Measurements from ENCODE around the gene KRTAP5-6.

The KRTAP5-6 gene

GRCh38 chr11:1696608-1697570 lies at the start of gene KRTAP5-6:
Gene KRTAP5-6, plus strand, starts transcription at chr11:1697195. Its CDS starts 51 bp downstream, at chr11:1697246.
- no peak within 1 kb of the TSS for H3K4me3 ChIP-seq (ENCODE audit: low read depth, low read length)
- H3K4me1 ChIP-seq (ENCODE audit: control insufficient read depth, insufficient read depth, low read length), result peaks cover 2% of the 10 kb centered on the region
- H3K9ac ChIP-seq (ENCODE audit: low read depth, low read length), result no peak within 1 kb of the TSS
- H3K36me3 ChIP-seq (ENCODE audit: control insufficient read depth, insufficient read depth, low read length), result no peaks in the 10 kb centered on the region
- H3K27me3 ChIP-seq (ENCODE audit: control insufficient read depth, insufficient read depth, low read length), result peaks cover 3% of the 10 kb centered on the region
- no peaks in the 10 kb centered on the region for H3K9me3 ChIP-seq (ENCODE audit: control insufficient read depth, insufficient read depth, low read length)

- Histone ChIP-seq H3K4me1 (ENCODE audit: control insufficient read depth, insufficient read depth, low read length) (no peaks in the 10 kb centered on the region), H3K9me3 (ENCODE audit: control insufficient read depth, insufficient read depth, low read length) (no peaks in the 10 kb centered on the region), H3K9ac (ENCODE audit: low read depth, low read length) (no peak overlapping the region), H3K4me3 (ENCODE audit: low read depth, low read length) (no peak overlapping the region), H3K27me3 (ENCODE audit: control insufficient read depth, insufficient read depth, low read length) (no peaks in the 10 kb centered on the region), H3K36me3 (ENCODE audit: control insufficient read depth, insufficient read depth, low read length) (no peaks in the 10 kb centered on the region)
These were observed 48.9 kb upstream of the KRTAP5-6 start for GRCh38 chr11:1647901-1648652.

- no peak overlapping the region for H3K9ac ChIP-seq (ENCODE audit: low read depth, low read length)
These were observed 48.2 kb upstream of the KRTAP5-6 start for GRCh38 chr11:1648653-1649420.

GRCh38 chr11:1650034-1650917 lies 46.7 kb upstream of the KRTAP5-6 start:
- Histone ChIP-seq H3K27me3 (ENCODE audit: control insufficient read depth, insufficient read depth, low read length) (peaks cover 3% of the 10 kb centered on the region), H3K36me3 (ENCODE audit: control insufficient read depth, insufficient read depth, low read length) (no peaks in the 10 kb centered on the region), H3K9me3 (ENCODE audit: control insufficient read depth, insufficient read depth, low read length) (no peaks in the 10 kb centered on the region), H3K9ac (ENCODE audit: low read depth, low read length) (no peak overlapping the region), H3K4me3 (ENCODE audit: low read depth, low read length) (no peak overlapping the region), H3K4me1 (ENCODE audit: control insufficient read depth, insufficient read depth, low read length) (no peaks in the 10 kb centered on the region)

More at GRCh38 chr11:1648653-1649420, 48.2 kb upstream of the KRTAP5-6 start:
- Histone ChIP-seq H3K9me3 (ENCODE audit: control insufficient read depth, insufficient read depth, low read length) (no peaks in the 10 kb centered on the region), H3K4me3 (ENCODE audit: low read depth, low read length) (no peak overlapping the region), H3K27me3 (ENCODE audit: control insufficient read depth, insufficient read depth, low read length) (peaks cover 2% of the 10 kb centered on the region), H3K4me1 (ENCODE audit: control insufficient read depth, insufficient read depth, low read length) (no peaks in the 10 kb centered on the region), H3K36me3 (ENCODE audit: control insufficient read depth, insufficient read depth, low read length) (no peaks in the 10 kb centered on the region)

GRCh38 chr11:1650918-1651262 lies 46.1 kb upstream of the KRTAP5-6 start:
- H3K9ac ChIP-seq (ENCODE audit: low read depth, low read length), result no peak overlapping the region
- H3K4me3 ChIP-seq (ENCODE audit: low read depth, low read length), result no peak overlapping the region
- no peaks in the 10 kb centered on the region for H3K9me3 ChIP-seq (ENCODE audit: control insufficient read depth, insufficient read depth, low read length)
- peaks cover 3% of the 10 kb centered on the region for H3K27me3 ChIP-seq (ENCODE audit: control insufficient read depth, insufficient read depth, low read length)
- H3K4me1 ChIP-seq (ENCODE audit: control insufficient read depth, insufficient read depth, low read length), result no peaks in the 10 kb centered on the region
- H3K36me3 ChIP-seq (ENCODE audit: control insufficient read depth, insufficient read depth, low read length), result no peaks in the 10 kb centered on the region

- Histone ChIP-seq H3K9me3 (ENCODE audit: control insufficient read depth, insufficient read depth, low read length) (no peaks in the 10 kb centered on the region), H3K4me3 (ENCODE audit: low read depth, low read length) (no peak overlapping the region), H3K9ac (ENCODE audit: low read depth, low read length) (no peak overlapping the region), H3K27me3 (ENCODE audit: control insufficient read depth, insufficient read depth, low read length) (peaks cover 3% of the 10 kb centered on the region), H3K4me1 (ENCODE audit: control insufficient read depth, insufficient read depth, low read length) (no peaks in the 10 kb centered on the region), H3K36me3 (ENCODE audit: control insufficient read depth, insufficient read depth, low read length) (no peaks in the 10 kb centered on the region)
These were observed 45.5 kb upstream of the KRTAP5-6 start for GRCh38 chr11:1651411-1651980.

- Histone ChIP-seq H3K4me3 (ENCODE audit: low read depth, low read length) (no peak overlapping the region), H3K9ac (ENCODE audit: low read depth, low read length) (no peak overlapping the region), H3K4me1 (ENCODE audit: control insufficient read depth, insufficient read depth, low read length) (no peaks in the 10 kb centered on the region), H3K36me3 (ENCODE audit: control insufficient read depth, insufficient read depth, low read length) (no peaks in the 10 kb centered on the region), H3K27me3 (ENCODE audit: control insufficient read depth, insufficient read depth, low read length) (peaks cover 3% of the 10 kb centered on the region), H3K9me3 (ENCODE audit: control insufficient read depth, insufficient read depth, low read length) (no peaks in the 10 kb centered on the region)
These were observed 45.0 kb upstream of the KRTAP5-6 start for GRCh38 chr11:1652026-1652425.

- Histone ChIP-seq H3K4me3 (ENCODE audit: low read depth, low read length) (no peak overlapping the region), H3K9me3 (ENCODE audit: control insufficient read depth, insufficient read depth, low read length) (no peaks in the 10 kb centered on the region), H3K4me1 (ENCODE audit: control insufficient read depth, insufficient read depth, low read length) (no peaks in the 10 kb centered on the region), H3K27me3 (ENCODE audit: control insufficient read depth, insufficient read depth, low read length) (peaks cover 3% of the 10 kb centered on the region), H3K36me3 (ENCODE audit: control insufficient read depth, insufficient read depth, low read length) (no peaks in the 10 kb centered on the region), H3K9ac (ENCODE audit: low read depth, low read length) (no peak overlapping the region)
These were observed 44.6 kb upstream of the KRTAP5-6 start for GRCh38 chr11:1652442-1652770.

- Histone ChIP-seq H3K4me1 (ENCODE audit: control insufficient read depth, insufficient read depth, low read length) (no peaks in the 10 kb centered on the region), H3K4me3 (ENCODE audit: low read depth, low read length) (peak overlapping the region; percentile 26), H3K9ac (ENCODE audit: low read depth, low read length) (no peak overlapping the region), H3K27me3 (ENCODE audit: control insufficient read depth, insufficient read depth, low read length) (peaks cover 3% of the 10 kb centered on the region), H3K9me3 (ENCODE audit: control insufficient read depth, insufficient read depth, low read length) (no peaks in the 10 kb centered on the region), H3K36me3 (ENCODE audit: control insufficient read depth, insufficient read depth, low read length) (no peaks in the 10 kb centered on the region)
These were observed 44.0 kb upstream of the KRTAP5-6 start for GRCh38 chr11:1652771-1653540.

All from iPS-15b (cell line).